Activated CD4-positive, alpha-beta T cell treated with anti-CD3 and anti-CD28 coated beads for 1 hour (primary cell): Measurements from ENCODE around the gene RELCH.

Source experiments
- DNase-seq: peaks from one replicate; pipeline ENCODE4 v3.0.0-alpha.2; 2020

The RELCH gene

DNA sequence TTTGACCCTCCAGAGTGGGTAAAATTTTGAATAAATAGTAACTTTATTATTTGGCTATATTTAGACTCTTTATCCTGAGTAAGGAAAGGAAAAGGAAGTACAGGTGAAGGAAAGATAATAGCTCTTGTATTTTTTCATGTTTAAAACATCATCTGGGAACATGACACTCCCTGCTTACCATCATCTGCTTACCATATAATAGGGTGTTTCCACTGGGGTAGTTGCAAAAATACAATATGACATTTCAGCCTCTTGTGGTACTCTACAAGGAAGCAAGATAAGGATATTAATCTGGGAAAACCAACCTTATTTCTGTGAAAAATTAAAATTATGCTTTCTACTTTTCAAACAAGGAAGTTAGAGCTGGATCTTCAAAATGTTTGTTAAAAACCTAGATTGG lies 9.9 kb downstream of the RELCH start:
- no peak for DNase-seq

DNA sequence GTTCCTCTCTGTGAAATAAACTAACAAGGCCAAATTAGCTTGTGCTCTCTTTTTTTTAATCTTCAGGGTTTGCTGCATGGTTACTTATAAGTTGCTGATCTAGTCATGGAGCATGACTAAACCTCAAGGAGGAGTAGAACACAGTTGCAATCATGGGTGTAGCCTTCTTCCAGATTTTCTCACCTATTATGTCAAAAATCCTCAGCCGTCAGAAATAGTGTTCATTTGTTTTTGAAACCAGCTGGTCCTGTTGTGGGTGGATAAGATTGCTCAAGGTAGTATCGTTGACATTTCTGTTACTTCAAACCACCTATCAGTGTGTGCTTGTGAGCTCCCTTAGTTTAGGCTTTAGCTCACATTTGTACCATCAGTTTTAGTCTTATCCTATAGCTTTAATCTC lies 11.2 kb downstream of the RELCH start:
- DNase-seq: no peak

DNA sequence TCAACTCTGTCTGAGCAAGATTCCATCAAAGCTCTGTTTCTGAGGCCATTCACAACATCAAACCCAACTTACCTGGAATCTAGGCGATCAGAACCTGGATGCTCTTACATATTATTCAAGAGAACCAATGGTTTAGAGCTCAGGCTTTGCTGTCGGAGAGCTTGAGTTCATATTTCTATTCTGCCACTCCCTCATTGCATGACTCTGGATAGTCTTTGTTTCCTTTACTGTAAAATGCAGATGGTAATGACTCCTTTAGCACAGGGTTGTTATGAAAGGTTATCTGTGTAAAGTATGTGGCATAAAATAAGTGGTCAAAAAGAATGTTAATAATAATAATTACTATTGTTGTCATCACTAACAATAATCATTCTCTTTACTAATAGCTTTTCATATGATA lies 12.6 kb downstream of the RELCH start:
- no peak for DNase-seq

DNA sequence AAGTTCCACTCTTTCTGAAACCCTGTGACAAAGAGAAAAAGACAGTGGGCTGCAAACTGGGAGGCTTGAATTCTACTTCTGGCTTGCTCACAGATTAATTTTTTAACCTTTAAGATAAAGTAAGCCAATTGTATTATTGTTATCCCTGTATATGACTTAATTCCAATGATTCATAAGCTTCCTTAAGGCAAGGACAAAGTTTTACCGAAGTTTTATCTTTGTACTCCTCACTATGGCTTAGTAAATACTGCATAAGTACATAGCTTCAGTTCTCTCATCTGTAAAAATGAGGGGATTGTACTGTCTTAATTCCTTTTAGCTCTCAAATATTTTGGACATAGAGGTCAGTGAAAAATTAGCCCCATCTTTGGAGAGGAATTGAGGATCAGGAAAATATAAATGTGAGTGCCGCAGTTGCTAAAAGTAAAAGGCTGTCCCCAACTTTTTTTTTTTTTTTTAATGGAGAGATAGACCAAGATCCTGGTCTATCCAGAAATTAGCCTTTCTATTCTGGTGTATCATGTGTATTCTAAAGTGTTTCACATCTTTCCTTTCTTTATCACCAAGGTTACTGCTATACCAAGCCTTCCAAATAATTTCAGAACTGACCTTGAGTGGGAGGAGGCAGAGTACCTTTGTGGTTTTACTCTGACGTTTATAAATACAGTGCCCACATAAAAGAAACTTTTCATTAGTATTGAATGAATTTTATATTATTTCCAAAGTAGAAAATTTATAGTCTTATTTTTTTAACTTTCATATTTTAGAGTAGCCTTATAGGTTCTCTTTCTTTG lies 13.3 kb downstream of the RELCH start:
- no peak for DNase-seq

DNA sequence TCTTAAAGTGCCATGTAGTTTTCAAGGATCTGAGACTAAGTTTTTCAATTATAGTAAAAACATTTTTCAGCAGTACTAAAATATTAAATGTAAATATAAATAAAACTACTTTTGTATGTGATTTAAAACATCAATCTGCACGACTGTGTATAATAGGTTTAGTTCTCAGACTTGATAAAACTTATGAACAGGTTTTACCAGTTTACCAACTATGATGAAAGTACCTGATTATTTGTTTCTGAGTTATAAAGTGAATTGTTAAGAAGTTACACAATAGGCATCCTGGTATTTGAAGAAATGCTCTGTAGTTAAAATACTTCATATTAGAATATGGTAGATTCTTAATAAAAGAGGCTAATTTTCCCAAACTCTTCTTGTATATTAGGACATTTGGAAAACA lies 14.8 kb downstream of the RELCH start:
- DNase-seq: no peak

DNA sequence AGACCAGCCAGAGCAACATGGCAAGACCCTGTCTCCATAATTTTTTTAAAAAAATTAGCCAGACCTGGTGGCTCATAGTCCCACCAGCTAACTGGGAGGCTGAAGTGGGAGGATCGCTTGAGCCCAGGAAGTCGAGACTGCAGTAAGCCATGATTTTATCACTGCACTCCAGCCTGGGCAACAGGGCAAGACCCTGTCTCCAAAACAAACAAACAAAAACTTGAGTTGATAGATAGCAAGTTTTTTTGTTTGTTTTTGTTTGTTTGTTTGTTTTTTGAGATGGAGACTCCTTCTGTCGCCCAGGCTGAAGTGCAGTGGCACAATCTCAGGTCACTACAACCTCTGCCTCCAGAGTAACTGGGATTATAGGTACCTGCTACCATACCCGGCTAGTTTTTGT lies 18.8 kb downstream of the RELCH start:
- DNase-seq: no peak

DNA sequence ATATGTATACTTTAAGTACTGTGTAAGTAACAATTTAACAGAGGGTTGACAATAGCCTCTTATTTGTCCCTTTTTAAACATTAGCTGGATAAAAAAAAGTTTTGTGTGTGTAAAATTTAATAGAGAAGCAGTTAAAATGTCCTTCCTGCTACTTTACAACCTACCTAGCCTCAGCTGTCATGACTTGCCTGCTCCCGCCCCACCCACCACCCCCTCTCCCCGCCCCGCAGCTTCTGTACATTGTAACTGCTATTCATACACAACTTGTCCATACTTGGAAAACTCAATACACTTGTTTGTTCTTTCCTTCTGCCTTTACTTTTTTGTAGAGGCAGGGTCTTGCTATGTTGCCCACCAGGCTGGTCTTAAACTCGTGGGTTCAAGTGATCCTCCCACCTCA lies 19.5 kb downstream of the RELCH start:
- no peak for DNase-seq

DNA sequence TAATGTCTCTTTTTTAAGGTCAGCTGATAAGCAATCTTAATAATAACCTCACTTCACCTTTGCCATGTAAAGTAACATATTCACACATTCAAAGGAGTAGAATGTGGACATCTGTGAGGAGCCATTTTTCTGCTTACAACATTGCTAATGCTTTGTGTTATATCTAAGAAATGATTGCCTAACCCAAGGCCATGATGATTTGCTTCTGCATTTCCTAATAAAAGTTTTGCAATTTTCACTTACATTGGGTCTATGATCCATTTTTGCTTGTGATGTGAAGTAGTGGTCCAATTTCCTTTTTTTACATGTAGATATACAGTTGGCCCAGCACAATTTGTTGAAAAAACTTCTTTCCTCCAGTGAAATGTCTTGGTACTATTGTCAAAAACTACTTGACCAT lies 22.0 kb downstream of the RELCH start:
- no peak for DNase-seq

DNA sequence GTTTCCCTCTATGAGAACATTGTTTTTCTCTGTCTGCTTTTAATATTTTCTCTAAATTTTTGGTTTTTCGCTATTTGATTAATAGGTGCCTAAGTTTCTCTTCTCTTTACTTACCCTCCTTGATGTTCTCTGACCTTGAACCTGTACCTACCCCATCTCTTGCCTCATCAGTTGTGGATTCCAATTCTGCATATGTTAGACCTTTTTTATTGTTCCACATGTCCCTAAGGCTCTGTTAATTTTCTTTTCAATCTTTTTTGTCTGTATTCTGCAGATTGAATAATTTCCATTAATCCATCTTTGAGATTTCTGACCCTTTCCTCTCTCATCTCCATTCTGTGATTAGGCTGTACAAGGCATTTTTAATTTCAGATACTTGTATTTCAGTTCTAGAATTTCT lies 23.1 kb downstream of the RELCH start:
- DNase-seq: no peak

DNA sequence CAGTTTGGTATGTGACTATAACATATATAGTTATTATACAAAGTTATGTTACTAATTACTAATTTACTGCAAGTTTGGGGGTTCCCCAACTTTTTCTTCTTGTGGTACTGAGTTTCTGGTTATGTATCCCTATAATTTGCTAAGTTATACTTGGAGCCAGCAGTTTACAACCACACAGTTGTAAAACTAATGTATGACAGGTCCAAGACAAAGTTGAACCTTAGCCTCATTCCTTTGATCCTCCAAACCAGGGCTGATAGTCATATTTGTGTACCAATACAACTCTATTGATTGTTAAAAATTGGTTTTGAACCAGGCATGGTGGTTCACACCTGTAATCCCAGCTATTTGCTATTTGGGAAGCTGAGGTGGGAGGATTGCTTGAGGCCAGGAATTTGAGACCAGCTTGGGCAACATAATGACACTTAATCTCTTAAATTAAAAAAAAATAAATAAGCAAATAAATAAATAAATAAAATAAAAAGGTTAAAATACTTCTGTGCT lies 24.3 kb downstream of the RELCH start:
- no peak for DNase-seq

DNA sequence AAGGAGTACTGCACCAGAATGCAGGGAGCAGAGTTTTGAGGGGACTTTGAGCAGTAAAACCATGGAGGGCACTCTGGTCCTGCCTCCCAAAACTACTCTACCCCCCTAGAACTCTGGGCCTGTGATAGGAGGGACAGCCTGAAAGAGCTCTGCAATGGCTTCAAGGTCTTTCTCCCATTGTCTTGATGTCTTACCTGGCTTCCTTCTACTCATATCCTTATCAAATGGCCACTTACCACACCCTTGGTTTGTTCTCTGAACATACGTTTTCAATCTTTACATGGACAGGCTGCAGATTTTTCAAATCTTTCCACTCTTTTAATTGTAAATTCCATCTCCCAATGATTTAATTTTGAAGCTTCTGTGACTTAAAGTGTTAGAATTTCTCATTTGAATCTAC lies 27.7 kb downstream of the RELCH start:
- DNase-seq: no peak

DNA sequence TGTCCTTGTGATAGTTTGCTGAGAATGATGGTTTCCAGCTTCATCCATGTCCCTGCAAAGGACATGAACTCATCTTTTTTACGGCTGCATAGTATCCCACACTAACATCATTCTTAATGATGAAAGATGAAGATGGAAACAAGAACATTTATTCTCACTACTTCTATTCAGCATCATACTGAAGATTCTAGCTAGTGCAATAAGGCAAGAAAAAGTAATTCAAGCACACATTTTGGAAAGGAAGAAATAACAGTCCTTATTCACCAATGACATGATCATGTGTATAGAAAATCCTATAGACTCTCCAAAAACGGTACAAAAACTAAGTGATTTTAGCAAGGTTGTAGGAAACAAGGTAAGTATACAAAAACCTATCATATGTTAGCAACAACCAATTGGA lies 37.2 kb downstream of the RELCH start:
- DNase-seq: no peak

DNA sequence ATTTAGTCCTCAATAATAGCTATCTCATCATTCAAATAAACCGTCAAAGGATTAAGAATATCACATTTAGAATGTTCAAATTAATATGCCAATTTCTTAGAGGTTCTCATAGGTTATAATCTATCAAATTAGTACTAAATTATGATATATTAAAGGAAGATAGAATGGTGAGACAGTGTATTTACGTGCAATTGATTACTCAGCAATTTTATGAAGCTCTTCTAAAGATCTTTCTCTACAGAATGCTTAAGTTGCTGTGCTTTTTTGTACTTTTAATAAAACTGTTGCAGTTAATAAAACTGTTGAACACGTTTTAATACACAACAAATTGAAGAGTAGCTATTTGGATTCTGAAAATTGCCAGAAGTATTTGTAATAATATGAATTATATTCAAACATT lies 39.0 kb downstream of the RELCH start:
- DNase-seq: no peak

DNA sequence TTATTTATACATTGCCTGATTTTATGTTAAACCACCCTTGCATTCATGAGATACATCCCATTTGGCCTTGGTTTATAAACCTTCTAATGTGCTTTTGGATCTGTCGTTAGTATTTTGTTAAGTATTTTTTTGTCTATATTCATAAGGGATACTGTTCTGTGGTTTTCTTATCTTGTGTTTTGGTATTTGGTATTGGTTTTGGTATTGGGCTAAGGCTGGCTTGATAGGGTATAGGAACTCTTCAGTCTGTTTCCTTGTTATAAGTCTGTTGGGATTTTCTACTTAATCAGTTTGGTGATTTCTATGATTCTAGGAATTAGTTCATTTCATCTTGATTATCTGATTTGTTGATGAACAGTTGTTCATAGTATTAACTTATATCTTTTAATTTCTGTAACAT lies 49.2 kb downstream of the RELCH start:
- no peak for DNase-seq

DNA sequence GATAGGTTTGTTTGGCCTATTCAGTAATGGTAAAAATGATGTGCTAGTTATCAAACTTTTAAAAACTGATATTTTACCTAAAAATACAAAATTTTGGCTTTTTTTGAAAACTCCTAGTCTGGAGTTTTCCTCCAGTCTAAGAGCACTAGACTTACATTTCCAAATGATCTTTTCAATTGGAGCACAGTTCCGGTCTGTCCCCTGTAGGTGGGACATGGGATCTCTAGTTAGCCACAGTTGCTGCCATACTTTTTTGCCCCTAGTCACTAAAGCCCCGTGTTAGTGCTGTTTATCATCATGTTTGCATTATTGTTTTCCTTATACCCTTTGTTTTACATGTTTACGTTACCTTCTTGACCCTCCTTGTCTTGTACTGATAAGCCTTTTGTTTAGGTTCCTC lies 52.4 kb downstream of the RELCH start:
- no peak for DNase-seq

DNA sequence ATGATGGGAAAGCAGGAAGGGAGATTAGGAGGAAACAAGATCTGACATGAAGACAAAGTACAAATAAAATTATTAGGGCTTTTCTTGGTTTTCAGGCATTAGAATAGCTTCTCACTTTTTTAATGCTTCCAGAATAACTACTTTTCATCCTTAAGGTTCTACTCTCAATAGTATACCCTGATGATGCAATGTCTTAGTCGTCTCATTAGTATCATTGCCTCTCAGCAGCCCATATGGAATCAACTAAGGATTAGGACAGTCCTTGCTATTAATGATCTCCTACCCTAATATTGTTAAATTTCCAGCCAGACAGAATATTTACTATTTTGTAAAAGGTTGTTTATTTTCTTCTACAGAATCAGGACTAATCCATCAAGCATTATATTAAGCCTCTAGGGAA lies 55.9 kb downstream of the RELCH start:
- DNase-seq: no peak

DNA sequence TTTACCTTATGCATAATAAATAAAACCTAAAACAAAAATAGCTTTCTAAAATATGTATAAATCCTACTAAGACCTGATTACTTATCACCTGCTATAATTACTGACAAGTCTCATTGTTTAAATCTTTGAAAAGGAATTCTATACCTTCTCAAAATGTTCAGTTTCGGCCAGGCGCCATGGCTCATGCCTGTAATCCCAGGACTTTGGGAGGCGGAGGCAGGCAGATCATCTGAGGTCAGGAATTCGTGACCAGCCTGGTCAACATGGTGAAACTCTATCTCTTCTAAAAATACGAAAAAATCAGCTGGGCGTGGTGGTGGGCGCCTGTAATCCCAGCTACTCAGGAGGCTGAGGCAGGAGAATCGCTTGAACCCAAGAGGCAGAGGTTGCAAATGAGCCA lies 58.1 kb downstream of the RELCH start:
- no peak for DNase-seq

DNA sequence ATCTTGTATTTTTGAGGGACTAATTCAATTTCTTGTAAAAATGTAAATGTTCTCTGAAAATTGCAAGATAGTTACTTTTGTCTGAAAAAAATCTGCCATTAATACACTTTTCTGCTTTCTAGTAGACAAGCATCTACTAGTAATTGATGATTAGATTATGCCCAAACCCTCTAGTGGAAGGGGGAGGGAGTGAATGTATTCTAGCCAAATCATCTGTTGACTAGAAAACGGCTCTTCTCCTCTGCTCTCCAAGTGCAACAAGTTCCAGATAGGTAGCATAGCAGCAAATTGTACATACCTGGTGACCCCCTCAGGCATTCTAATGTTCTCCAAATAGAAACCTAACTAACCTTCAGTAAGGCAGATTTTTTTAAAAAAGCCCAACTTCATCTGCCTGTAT lies 58.6 kb downstream of the RELCH start:
- no peak for DNase-seq

DNA sequence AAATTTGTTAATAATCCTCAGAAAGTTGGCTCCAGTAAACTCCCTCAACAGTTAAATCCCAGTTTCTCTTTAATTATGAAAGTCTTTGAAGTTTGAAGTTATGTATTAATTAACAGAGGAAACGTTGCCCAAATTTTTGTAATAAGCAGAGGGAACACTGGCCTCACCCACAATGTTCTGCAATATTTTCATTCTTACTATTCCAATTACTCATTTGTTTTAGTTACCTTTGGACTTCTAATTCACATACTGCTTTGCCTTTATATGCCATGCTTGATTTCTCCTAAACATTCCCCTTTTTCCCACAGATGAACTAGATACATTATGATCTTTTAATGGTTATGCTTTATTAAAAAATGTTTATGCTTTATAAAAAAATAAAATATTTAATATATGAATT lies 61.3 kb downstream of the RELCH start:
- no peak for DNase-seq

DNA sequence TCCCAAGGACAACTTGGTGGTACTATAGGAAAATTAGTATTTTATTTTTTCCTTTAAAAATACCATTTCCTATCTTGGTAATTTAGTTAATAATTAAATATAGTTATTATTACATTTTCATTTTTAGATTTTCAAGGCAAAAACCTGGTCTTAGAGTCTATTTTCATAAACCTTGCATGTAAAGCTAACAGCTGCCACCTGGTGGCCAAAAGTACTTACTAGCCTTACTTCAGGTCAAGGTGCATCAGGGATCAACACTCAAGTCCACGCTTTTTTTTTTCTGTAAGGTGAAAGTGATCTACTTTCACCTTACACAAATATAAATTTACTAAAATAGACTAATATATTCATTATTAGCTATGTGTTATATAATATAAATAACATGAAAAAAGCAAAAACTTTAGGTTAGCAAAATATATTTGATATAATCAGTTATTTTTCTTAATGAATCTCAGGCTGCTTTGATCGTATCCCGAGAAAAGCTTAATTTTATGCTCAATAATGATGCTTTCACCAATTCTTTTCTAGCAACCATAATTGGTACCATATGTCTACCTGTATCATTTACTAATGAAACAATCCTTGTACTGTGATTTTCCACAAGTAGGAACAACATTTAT lies 62.5 kb downstream of the RELCH start:
- peak; percentile 37 for DNase-seq

DNA sequence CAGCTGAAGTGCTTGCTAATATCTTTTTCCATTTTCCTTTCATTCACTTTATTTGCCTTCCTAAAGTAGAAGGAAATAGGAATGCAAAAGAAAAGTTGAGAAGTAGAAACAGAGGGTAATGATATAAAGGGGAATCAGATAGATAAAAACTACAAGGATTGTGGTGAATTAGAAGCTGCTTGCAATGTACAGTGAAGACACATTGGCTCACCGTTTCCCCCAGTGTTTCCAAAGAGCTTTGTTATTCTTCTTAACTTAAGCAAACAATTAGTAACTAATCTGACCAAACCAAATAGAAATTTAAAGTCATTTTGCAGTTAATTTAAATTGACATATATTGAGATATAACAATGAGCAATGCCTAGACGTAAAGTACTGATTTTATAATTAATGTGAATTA lies 63.4 kb downstream of the RELCH start:
- no peak for DNase-seq

DNA sequence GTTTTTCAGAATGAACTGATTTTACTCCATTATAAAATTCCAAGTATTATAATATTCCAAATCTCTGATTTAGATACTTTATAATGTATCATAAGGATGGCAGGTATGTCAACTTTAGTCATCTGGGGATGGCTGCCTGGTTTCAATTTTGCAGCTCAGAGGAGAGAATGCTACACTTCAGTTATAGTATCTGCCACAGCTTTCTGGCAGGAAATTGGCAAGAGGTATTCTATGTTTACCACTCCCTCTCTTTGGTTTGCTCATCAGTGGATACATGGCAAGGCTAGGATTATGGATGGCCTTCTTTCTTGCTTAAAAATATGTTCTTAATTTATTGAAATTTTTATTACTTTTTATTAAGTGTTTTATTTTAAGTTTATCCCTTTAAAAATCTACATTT lies 71.0 kb downstream of the RELCH start:
- DNase-seq: no peak

DNA sequence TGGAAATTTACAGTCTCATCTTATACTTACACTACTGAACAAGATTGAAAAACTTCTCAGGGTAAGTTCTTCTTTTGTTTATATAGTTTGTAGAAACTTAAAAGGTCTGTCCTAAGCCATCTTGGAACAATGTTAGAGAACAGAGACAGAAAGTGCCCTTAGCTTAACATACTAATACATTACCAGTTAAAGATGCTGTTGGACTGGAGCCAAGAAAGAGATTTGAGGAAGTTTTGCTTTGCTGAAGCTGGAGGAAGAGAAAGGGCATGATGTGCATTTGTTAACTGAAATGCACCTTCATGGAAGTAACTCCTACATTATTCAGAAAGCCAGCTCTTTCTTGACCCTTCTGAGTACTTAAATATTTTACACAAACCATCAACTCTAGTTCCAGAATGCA lies 71.6 kb downstream of the RELCH start:
- no peak for DNase-seq

DNA sequence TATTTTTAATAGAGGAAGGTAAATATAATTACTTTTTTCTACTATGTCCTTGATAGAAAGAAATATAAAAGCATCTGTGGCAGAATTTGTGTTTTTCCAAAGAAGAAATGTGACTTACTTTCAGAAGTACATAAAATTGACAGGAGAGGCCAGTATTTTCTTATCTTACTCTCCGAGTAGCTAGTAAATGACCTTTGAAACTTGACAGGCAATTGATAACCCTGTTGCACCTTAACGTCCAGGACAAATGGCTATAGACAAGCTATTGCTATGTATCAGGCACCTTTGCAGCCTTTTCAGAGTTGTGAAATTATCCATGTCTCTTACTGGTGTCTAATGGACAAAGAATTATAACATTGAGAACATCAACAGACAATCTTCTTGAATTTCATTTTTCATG lies 75.0 kb downstream of the RELCH start:
- no peak for DNase-seq

DNA sequence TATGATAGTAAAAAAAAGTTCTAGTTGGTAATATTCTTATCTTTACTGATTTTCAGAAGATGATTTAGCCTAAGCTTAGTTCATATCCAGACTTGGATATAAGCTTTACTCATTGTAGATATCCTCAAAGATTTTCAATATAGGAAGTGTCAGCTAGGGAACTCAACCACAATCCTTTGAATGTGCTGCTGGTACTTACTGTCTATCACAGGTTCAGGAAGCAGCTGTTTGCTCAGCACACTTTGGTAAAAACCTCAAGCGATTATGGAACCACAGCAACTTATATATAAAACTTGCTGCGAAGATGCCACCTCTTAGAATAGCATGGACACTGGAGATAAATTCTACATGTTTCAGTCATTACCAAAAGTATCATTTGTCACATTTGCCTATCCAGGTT lies 77.9 kb downstream of the RELCH start:
- DNase-seq: no peak
